ENCODE measurements around the gene RPL10. TPM values are rescaled to one million over a fixed set of nuclear protein-coding genes. Genes with fewer than 3 reads are reported as not detected.
"Not testable (repeated sequence)": the region's sequence is repeated elsewhere in the genome, so short reads cannot be mapped to it uniquely, and the experiment has no call there.

Gene RPL10
- total RNA-seq, 1 experiment from 2014 or later = 2,110 TPM

DNA sequence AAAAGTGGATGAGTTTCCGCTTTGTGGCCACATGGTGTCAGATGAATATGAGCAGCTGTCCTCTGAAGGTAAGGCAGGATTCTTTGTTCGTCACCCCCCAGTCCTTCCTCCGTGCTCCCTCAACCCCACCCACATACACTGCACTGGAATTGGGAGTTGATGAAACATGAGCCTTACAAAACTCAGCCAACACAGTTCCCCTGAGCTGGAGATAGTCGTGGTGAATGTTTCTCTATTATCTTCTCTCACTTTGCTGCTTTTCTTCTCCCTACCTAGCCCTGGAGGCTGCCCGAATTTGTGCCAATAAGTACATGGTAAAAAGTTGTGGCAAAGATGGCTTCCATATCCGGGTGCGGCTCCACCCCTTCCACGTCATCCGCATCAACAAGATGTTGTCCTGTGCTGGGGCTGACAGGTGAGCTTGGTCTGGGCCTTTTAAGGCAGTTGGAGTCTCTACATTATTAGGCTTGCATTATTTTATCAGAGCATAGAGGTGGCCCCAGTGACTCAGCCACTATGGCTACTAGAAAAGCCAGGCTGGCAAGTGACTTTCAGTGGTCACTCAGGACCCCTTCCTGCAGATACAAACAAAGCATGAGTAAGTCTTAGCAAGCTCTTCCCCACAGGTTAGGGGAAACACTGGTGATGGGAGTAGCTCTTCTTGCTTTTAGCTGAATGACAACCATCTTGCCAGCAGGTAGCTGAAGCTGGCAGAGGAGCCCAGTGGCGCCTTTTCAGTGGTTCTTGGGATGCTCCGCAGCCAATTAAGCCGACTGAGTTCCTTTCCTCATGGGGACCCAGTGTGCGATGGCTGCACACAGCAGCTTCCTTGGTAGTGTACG is 1.6 kb downstream of the RPL10 start:
- peaks cover 5% of the 10 kb centered on the region for H3K27me3 Mint-ChIP-seq (ENCODE audit: low read depth)
- no peak for DNase-seq
- Histone ChIP-seq H2AFZ (ENCODE audit: low read length) (no peak overlapping the region), H2AK5ac (ENCODE audit: insufficient read length, low read length) (no peak overlapping the region), H3T11ph (ENCODE audit: low read length) (no peak overlapping the region), H3K9me3 (ENCODE audit: control insufficient read depth, low read depth, low read length) (peaks cover 36% of the 10 kb centered on the region), H3K18ac (ENCODE audit: insufficient read length, low read depth, low read length) (no peak overlapping the region), H3K27ac (ENCODE audit: insufficient read length, low read depth, low read length) (peak overlapping the region; percentile 70), H4K8ac (replicated peaks; ENCODE audit: insufficient read length, low read depth, low read length) (no peak overlapping the region), H3K4ac (ENCODE audit: low read depth, low read length) (no peak overlapping the region), H3K4me2 (ENCODE audit: insufficient read depth, insufficient read length, low read length) (peak overlapping the region; percentile 86), H3K9ac (ENCODE audit: extremely low read depth, insufficient read length, low read length) (peak overlapping the region; percentile 99), H3K4me1 (ENCODE audit: insufficient read depth, low read length) (no peaks in the 10 kb centered on the region), H3K23ac (ENCODE audit: insufficient read length, low read depth, low read length) (no peak overlapping the region), H3K79me2 (ENCODE audit: insufficient read depth, low read length) (peaks cover 3% of the 10 kb centered on the region; the same call in 1 of the 2 replicates), H4K91ac (ENCODE audit: insufficient read length, low read depth, low read length) (no peak overlapping the region), H3K79me1 (ENCODE audit: insufficient read depth, low read depth, low read length, poor library complexity, severe bottlenecking) (no peaks in the 10 kb centered on the region), H4K20me1 (ENCODE audit: control insufficient read depth, insufficient read depth, insufficient read length) (no peaks in the 10 kb centered on the region), H2BK120ac (ENCODE audit: low read depth, low read length, poor library complexity, severe bottlenecking) (no peak overlapping the region), H2BK15ac (ENCODE audit: low read depth, low read length) (no peak overlapping the region), H3K14ac (ENCODE audit: insufficient read depth, low read length) (0 out of 2 replicates have a peak overlapping the region, but pooled peaks have one; percentile 39), H3K23me2 (ENCODE audit: insufficient read length, low read depth, low read length, poor library complexity, severe bottlenecking) (peaks cover 16% of the 10 kb centered on the region), H2BK12ac (ENCODE audit: insufficient read length, low read depth, low read length) (no peak overlapping the region), H3K56ac (ENCODE audit: insufficient read length, low read depth, low read length) (no peak overlapping the region), H3K27me3 (ENCODE audit: insufficient read depth, low read length) (no peaks in the 10 kb centered on the region), H2BK20ac (ENCODE audit: low read depth, low read length, poor library complexity, severe bottlenecking) (no peak overlapping the region), H4K5ac (ENCODE audit: insufficient read length, low read depth, low read length) (no peak overlapping the region), H2BK5ac (ENCODE audit: insufficient read length, low read length) (no peak overlapping the region)
- H3K4me3 Mint-ChIP-seq = peak overlapping the region; percentile 96 to 97
- TF ChIP-seq CTCF (conservative IDR thresholded peaks at IDR 0.05) = no peak
- no CpG with 5 or more reads among the region's 14 CpGs for WGBS (ENCODE audit: extremely low coverage, insufficient read length, low lambda C conversion rate)
- H3K27ac Mint-ChIP-seq = peak overlapping the region; percentile 97 to 99 (median 99); a peak in 6 of 7 replicates
- peaks cover 30 to 47% (median 36%) of the 10 kb centered on the region in 3 experiments for H3K36me3 Mint-ChIP-seq (ENCODE audit: insufficient read depth in 1 of 3, low read depth in 3 of 3)
- peaks cover 0 to 15% of the 10 kb centered on the region in 2 experiments; a peak in 2 of 4 replicates for H3K4me1 Mint-ChIP-seq
- H3K9me3 Mint-ChIP-seq = peaks cover 70 to 71% of the 10 kb centered on the region in 2 experiments

GRCh38 chrX:154400369-154400817 is 2.2 kb downstream of the RPL10 start:
- H3K27ac ChIP-seq (ENCODE audit: insufficient read length, low read depth, low read length); H3K79me1 ChIP-seq (ENCODE audit: insufficient read depth, low read depth, low read length, poor library complexity, severe bottlenecking); H3K14ac ChIP-seq (ENCODE audit: insufficient read depth, low read length); H3T11ph ChIP-seq (ENCODE audit: low read length); H2AFZ ChIP-seq (ENCODE audit: low read length); H3K79me2 ChIP-seq (ENCODE audit: insufficient read depth, low read length); H3K27me3 Mint-ChIP-seq (ENCODE audit: low read depth); H3K56ac ChIP-seq (ENCODE audit: insufficient read length, low read depth, low read length); H4K5ac ChIP-seq (ENCODE audit: insufficient read length, low read depth, low read length); H4K91ac ChIP-seq (ENCODE audit: insufficient read length, low read depth, low read length); H2BK120ac ChIP-seq (ENCODE audit: low read depth, low read length, poor library complexity, severe bottlenecking); H4K20me1 ChIP-seq (ENCODE audit: control insufficient read depth, insufficient read depth, insufficient read length); H3K4me1 ChIP-seq (ENCODE audit: insufficient read depth, low read length); H4K8ac ChIP-seq (replicated peaks; ENCODE audit: insufficient read length, low read depth, low read length); H3K23ac ChIP-seq (ENCODE audit: insufficient read length, low read depth, low read length); H2BK5ac ChIP-seq (ENCODE audit: insufficient read length, low read length); H3K4ac ChIP-seq (ENCODE audit: low read depth, low read length); H3K27me3 ChIP-seq (ENCODE audit: insufficient read depth, low read length); H3K18ac ChIP-seq (ENCODE audit: insufficient read length, low read depth, low read length); H2BK15ac ChIP-seq (ENCODE audit: low read depth, low read length); DNase-seq; H2BK20ac ChIP-seq (ENCODE audit: low read depth, low read length, poor library complexity, severe bottlenecking); H2AK5ac ChIP-seq (ENCODE audit: insufficient read length, low read length); H3K4me2 ChIP-seq (ENCODE audit: insufficient read depth, insufficient read length, low read length); H2BK12ac ChIP-seq (ENCODE audit: insufficient read length, low read depth, low read length); H3K9ac ChIP-seq (ENCODE audit: extremely low read depth, insufficient read length, low read length): not testable (repeated sequence)
- whole genome bisulfite sequencing (ENCODE audit: extremely low coverage, insufficient read length, low lambda C conversion rate) = no CpG with 5 or more reads among the region's 6 CpGs
- H3K36me3 Mint-ChIP-seq (ENCODE audit: insufficient read depth in 1 of 3, low read depth in 3 of 3) = peaks cover 30 to 47% (median 36%) of the 10 kb centered on the region in 3 experiments
- peak overlapping the region; percentile 96 to 97; a peak in 4 of 5 replicates for H3K4me3 Mint-ChIP-seq
- H3K9me3 ChIP-seq (ENCODE audit: control insufficient read depth, low read depth, low read length) = peaks cover 36% of the 10 kb centered on the region
- H3K27ac Mint-ChIP-seq = peak overlapping the region in 1 of 3 experiments; percentile 74; a peak in 1 of 7 replicates
- H3K23me2 ChIP-seq (ENCODE audit: insufficient read length, low read depth, low read length, poor library complexity, severe bottlenecking) = peaks cover 16% of the 10 kb centered on the region
- H3K9me3 Mint-ChIP-seq = peaks cover 75 to 76% of the 10 kb centered on the region in 2 experiments
- peaks cover 0 to 15% of the 10 kb centered on the region in 2 experiments; a peak in 2 of 4 replicates for H3K4me1 Mint-ChIP-seq
